SK-N-SH (cell line): ENCODE measurements around the gene SNAI1. TPM values are rescaled to one million over a fixed set of nuclear protein-coding genes. Genes with fewer than 3 reads are reported as not detected.
A peak's percentile ranks its signal among the peaks of the same experiment; 100 is the strongest.

Experiments
- CTCF ChIA-PET: fragments of 300-600, 350-600 bp; formaldehyde crosslinking; extraction: SDS; loops from one replicate; lab custom pipeline; 2021; lab: Yijun Ruan, JAX
- POLR2A ChIA-PET: fragments of 350-600 bp; sonication (Branson Sonifier 250); formaldehyde crosslinking; extraction: SDS; loops from one replicate; lab custom pipeline; 2020; ENCODE audit warnings: antibody characterized with exemption, inconsistent platforms; lab: Yijun Ruan, JAX
- DNase-seq: peaks from one replicate; pipeline ENCODE4 v3.0.0; 2012
- H2AFZ ChIP-seq: fragments of 200-600 bp; sonication (generic); 2 replicates; pipeline ENCODE4 v1.8.1; 2016; ENCODE audit warnings: antibody characterized with exemption, mild to moderate bottlenecking, low read depth
- H3F3A ChIP-seq: fragments of 200-600 bp; sonication (generic); replicated peaks from 2 replicates; pipeline ENCODE3; 2016; ENCODE audit warnings: antibody characterized with exemption, mild to moderate bottlenecking; ENCODE audit not compliant: insufficient read depth
- H3K27ac ChIP-seq, 2 experiments: fragments of 200-500 bp in 1 of 2; fragments of 200-600 bp in 1 of 2; sonication (Bioruptor generic) in 1 of 2; sonication (generic), shearing (Covaris generic) in 1 of 2; 2 replicates each; pipeline versions ENCODE4 v1.5.1 to v1.6.1; 2014 to 2016; ENCODE audit warnings: low read depth in 2 of 2, inconsistent platforms in 1 of 2, low read length in 1 of 2, mild to moderate bottlenecking in 1 of 2, mixed read lengths in 1 of 2
- H3K27me3 ChIP-seq: fragments of 200-600 bp; sonication (generic), shearing (Covaris generic); 2 replicates; pipeline ENCODE4 v1.6.1; 2016; ENCODE audit warnings: mixed run types; ENCODE audit not compliant: insufficient read depth
- H3K36me3 ChIP-seq, 2 experiments: fragments of 200-500 bp in 1 of 2; fragments of 200-600 bp in 1 of 2; sonication (Bioruptor generic) in 1 of 2; sonication (generic) in 1 of 2; replicated peaks in 1 of 2; 2 replicates each; pipeline versions ENCODE3 to v1.5.1; 2014 to 2016; ENCODE audit warnings: low read length in 1 of 2, mild to moderate bottlenecking in 1 of 2; ENCODE audit not compliant: insufficient read depth in 2 of 2, control insufficient read depth in 1 of 2
- H3K4me1 ChIP-seq, 2 experiments: fragments of 200-500 bp in 1 of 2; fragments of 200-600 bp in 1 of 2; sonication (Bioruptor generic) in 1 of 2; sonication (generic), shearing (Covaris generic) in 1 of 2; 2 replicates each; pipeline versions ENCODE4 v1.5.1 to v1.6.1; 2014 to 2016; ENCODE audit warnings: low read depth in 1 of 2, low read length in 1 of 2, mixed run types in 1 of 2; ENCODE audit not compliant: insufficient read depth in 2 of 2, control insufficient read depth in 1 of 2
- H3K4me2 ChIP-seq: fragments of 200-600 bp; sonication (generic), shearing (Covaris generic); 2 replicates; pipeline ENCODE4 v1.6.1; 2017; ENCODE audit warnings: mixed run types
- H3K4me3 ChIP-seq, 2 experiments: fragments of 200-500 bp in 1 of 2; fragments of 200-600 bp in 1 of 2; sonication (Bioruptor generic) in 1 of 2; sonication (generic), shearing (Covaris generic) in 1 of 2; 2 replicates each; pipeline versions ENCODE4 v1.5.1 to v1.8.1; 2014 to 2016; ENCODE audit warnings: low read depth in 2 of 2, inconsistent platforms in 1 of 2, low read length in 1 of 2, mild to moderate bottlenecking in 1 of 2, mixed read lengths in 1 of 2, moderate library complexity in 1 of 2
- H3K79me2 ChIP-seq: fragments of 200-600 bp; sonication (generic); 2 replicates; pipeline ENCODE4 v1.8.1; 2017; ENCODE audit warnings: mild to moderate bottlenecking; ENCODE audit not compliant: insufficient read depth
- H3K9ac ChIP-seq: fragments of 200-600 bp; sonication (generic); 2 replicates; pipeline ENCODE4 v1.6.1; 2017; ENCODE audit warnings: mixed run types
- H3K9me2 ChIP-seq: fragments of 200-600 bp; sonication (generic); 2 replicates; pipeline ENCODE4 v1.6.1; 2017; ENCODE audit warnings: mixed run types
- H3K9me3 ChIP-seq: fragments of 200-600 bp; sonication (generic); 2 replicates; pipeline ENCODE4 v1.6.1; 2017; ENCODE audit warnings: mixed run types, mild to moderate bottlenecking, moderate library complexity
- H4K20me1 ChIP-seq: fragments of 200-600 bp; sonication (generic); 2 replicates; pipeline ENCODE4 v1.6.1; 2017; ENCODE audit warnings: mild to moderate bottlenecking, mixed run types; ENCODE audit not compliant: insufficient read depth
- CHD2 ChIP-seq: fragments of 150-350 bp; IDR thresholded peaks from 2 replicates; pipeline ENCODE4 v1.6.1; 2018; ENCODE audit warnings: low read length; ENCODE audit not compliant: partially characterized antibody
- EP300 ChIP-seq, 2 experiments: IDR thresholded peaks; 2 replicates each; pipeline versions ENCODE4 v1.4.0 to v1.6.1; 2012; ENCODE audit warnings: borderline replicate concordance in 1 of 2, low read depth in 1 of 2, low read length in 1 of 2
- FOXJ3 ChIP-seq: sonication (generic); formaldehyde crosslinking; IDR thresholded peaks from 2 replicates; pipeline ENCODE4 v1.5.1; 2020; ENCODE audit warnings: mild to moderate bottlenecking, missing genetic modification reagents
- FOXM1 ChIP-seq: IDR thresholded peaks from 2 replicates; pipeline ENCODE4 v1.4.0; 2012; ENCODE audit warnings: low read depth, mild to moderate bottlenecking
- GABPA ChIP-seq: IDR thresholded peaks from 2 replicates; pipeline ENCODE4 v1.4.0; 2012; ENCODE audit warnings: low read depth, mild to moderate bottlenecking
- GATA2 ChIP-seq: sonication (generic); formaldehyde crosslinking; IDR thresholded peaks from 2 replicates; pipeline ENCODE4 v1.5.0; 2020; ENCODE audit warnings: mild to moderate bottlenecking, missing genetic modification reagents
- JUND ChIP-seq: IDR thresholded peaks from 2 replicates; pipeline ENCODE4 v1.4.0; 2012
- MEF2A ChIP-seq: IDR thresholded peaks from 2 replicates; pipeline ENCODE4 v1.4.0; 2012; ENCODE audit warnings: low read depth, borderline replicate concordance
- MXI1 ChIP-seq: IDR thresholded peaks from 2 replicates; pipeline ENCODE4 v1.6.1; 2012; ENCODE audit warnings: mild to moderate bottlenecking, low read depth, low read length, improper control_type of control experiment
- POLR2AphosphoS5 ChIP-seq: IDR thresholded peaks from 2 replicates; pipeline ENCODE4 v1.6.1; 2012; ENCODE audit warnings: low read depth, low read length
- RAD21 ChIP-seq: IDR thresholded peaks from 2 replicates; pipeline ENCODE4 v1.6.1; 2012; ENCODE audit warnings: mild to moderate bottlenecking, low read length
- RCOR1 ChIP-seq: fragments of 150-350 bp; IDR thresholded peaks from 2 replicates; pipeline ENCODE4 v1.6.1; 2017; ENCODE audit warnings: antibody characterized with exemption, low read length
- RFX5 ChIP-seq: IDR thresholded peaks from 2 replicates; pipeline ENCODE4 v1.6.1; 2012; ENCODE audit warnings: mild to moderate bottlenecking, improper control_type of control experiment, low read length
- RXRA ChIP-seq: IDR thresholded peaks from 2 replicates; pipeline ENCODE4 v1.4.0; 2012; ENCODE audit warnings: low read depth, mild to moderate bottlenecking, borderline replicate concordance
- SIN3A ChIP-seq: IDR thresholded peaks from 2 replicates; pipeline ENCODE4 v1.6.1; 2012; ENCODE audit warnings: low read depth, mild to moderate bottlenecking, low read length, moderate library complexity, borderline replicate concordance
- SMC3 ChIP-seq: IDR thresholded peaks from 2 replicates; pipeline ENCODE4 v1.6.1; 2012; ENCODE audit warnings: low read depth, low read length, improper control_type of control experiment
- WGBS: methylation state at CpG from one replicate; pipeline ENCODE4 v1.1.6; 2017; ENCODE audit warnings: low lambda C conversion rate; 5-methylcytosine and 5-hydroxymethylcytosine counted together
- polyA plus RNA-seq, 3 experiments: library from polyadenylated mRNA; depleted of rRNA; stranded (reverse); fragments of >200 nt; gene quantifications; 2 replicates each; pipeline ENCODE4 v1.2.3, GENCODE V29; 2012
- TF ChIP-seq, protein P1 (sequence below): fragments of 150-350 bp; IDR thresholded peaks from 2 replicates; pipeline ENCODE4 v1.6.1; 2016; ENCODE audit warnings: mild to moderate bottlenecking, low read depth, low read length
- TF ChIP-seq, protein P2 (sequence below): IDR thresholded peaks from 2 replicates; pipeline ENCODE4 v1.6.1; 2012; ENCODE audit warnings: mild to moderate bottlenecking, low read depth, low read length, moderate library complexity
- TF ChIP-seq, protein P3 (sequence below): IDR thresholded peaks from 2 replicates; pipeline ENCODE4 v1.4.0; 2012; ENCODE audit warnings: low read depth
- TF ChIP-seq, protein P4 (sequence below): IDR thresholded peaks from 2 replicates; pipeline ENCODE4 v1.4.0; 2012; ENCODE audit warnings: low read depth, borderline replicate concordance

The SNAI1 gene
- polyA plus RNA-seq, 1 of the 3 experiments (the other 2 are of a cell fraction): 6.2 TPM

DNA sequence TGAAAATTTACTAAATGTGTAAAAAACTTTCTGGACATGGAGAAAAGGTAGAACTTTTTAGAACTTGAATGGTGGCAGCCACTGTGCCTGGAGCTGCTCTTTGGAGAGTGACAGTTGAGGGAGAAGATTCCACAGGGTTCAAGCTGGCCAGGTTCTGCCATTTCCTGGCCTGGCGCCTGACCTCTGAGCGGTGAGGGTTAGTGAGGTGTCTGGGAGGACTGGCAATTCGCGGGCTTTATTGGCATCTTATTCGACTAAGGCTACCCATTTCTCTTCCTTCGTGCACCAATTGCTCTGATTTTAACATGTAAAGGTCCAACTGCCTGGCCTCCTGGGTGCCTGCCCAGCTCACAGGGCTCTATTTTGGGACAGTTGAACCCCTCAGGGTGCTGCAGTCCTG lies 2.4 kb downstream of the SNAI1 start (continued):
- TF ChIP-seq, protein P1, sequence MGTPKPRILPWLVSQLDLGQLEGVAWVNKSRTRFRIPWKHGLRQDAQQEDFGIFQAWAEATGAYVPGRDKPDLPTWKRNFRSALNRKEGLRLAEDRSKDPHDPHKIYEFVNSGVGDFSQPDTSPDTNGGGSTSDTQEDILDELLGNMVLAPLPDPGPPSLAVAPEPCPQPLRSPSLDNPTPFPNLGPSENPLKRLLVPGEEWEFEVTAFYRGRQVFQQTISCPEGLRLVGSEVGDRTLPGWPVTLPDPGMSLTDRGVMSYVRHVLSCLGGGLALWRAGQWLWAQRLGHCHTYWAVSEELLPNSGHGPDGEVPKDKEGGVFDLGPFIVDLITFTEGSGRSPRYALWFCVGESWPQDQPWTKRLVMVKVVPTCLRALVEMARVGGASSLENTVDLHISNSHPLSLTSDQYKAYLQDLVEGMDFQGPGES: no peak
- TF ChIP-seq MXI1: no peak
- TF ChIP-seq RAD21: no peak
- TF ChIP-seq, all 33 proteins: peak for 0

DNA sequence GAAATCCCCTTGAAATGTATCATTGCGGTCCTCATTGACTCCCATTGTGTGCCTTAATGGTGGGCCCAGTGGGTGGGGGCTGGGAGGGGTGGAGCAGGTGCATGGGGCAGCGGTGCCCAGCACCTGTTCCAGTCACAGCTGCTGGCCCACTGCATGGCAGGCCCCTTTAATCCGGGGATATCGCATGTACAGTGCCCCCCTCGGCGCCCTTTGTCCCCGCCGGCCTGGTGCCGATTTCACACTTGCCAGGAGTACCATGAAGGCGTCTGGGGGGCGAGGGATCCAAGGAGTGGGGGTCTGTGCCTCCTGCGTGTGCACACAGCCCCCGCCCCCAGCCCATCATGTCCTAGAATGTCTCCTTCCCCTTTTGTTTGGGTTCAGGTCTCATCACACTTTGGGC lies 2.8 kb downstream of the SNAI1 start:
- peaks cover 3 to 6% of the 10 kb centered on the region in 2 experiments for H3K36me3 ChIP-seq
- H3K4me1 ChIP-seq: peaks cover 37 to 66% of the 10 kb centered on the region in 2 experiments
- H3K27ac ChIP-seq: peak overlapping the region in 1 of 2 experiments; percentile 50; a peak in 1 of 4 replicates
- peaks cover 26% of the 10 kb centered on the region for H4K20me1 ChIP-seq
- DNase-seq: no peak
- H3K4me2 ChIP-seq: peak overlapping the region; percentile 97
- TF ChIP-seq GATA2 (CRISPR knock-in tag) (no peak), MEF2A (no peak), RAD21 (no peak), RFX5 (no peak), RCOR1 (no peak), JUND (no peak), GABPA (no peak), POLR2AphosphoS5 (no peak), MXI1 (no peak), EP300 (IDR thresholded peaks at IDR 0.05; ENCODE audit: borderline replicate concordance in 1 of 2, low read depth in 1 of 2, low read length in 1 of 2) (no peak), FOXM1 (no peak), RXRA (no peak), CHD2 (no peak), FOXJ3 (no peak), SMC3 (no peak), SIN3A (no peak)
- TF ChIP-seq, protein P1: no peak
- TF ChIP-seq, protein P2, sequence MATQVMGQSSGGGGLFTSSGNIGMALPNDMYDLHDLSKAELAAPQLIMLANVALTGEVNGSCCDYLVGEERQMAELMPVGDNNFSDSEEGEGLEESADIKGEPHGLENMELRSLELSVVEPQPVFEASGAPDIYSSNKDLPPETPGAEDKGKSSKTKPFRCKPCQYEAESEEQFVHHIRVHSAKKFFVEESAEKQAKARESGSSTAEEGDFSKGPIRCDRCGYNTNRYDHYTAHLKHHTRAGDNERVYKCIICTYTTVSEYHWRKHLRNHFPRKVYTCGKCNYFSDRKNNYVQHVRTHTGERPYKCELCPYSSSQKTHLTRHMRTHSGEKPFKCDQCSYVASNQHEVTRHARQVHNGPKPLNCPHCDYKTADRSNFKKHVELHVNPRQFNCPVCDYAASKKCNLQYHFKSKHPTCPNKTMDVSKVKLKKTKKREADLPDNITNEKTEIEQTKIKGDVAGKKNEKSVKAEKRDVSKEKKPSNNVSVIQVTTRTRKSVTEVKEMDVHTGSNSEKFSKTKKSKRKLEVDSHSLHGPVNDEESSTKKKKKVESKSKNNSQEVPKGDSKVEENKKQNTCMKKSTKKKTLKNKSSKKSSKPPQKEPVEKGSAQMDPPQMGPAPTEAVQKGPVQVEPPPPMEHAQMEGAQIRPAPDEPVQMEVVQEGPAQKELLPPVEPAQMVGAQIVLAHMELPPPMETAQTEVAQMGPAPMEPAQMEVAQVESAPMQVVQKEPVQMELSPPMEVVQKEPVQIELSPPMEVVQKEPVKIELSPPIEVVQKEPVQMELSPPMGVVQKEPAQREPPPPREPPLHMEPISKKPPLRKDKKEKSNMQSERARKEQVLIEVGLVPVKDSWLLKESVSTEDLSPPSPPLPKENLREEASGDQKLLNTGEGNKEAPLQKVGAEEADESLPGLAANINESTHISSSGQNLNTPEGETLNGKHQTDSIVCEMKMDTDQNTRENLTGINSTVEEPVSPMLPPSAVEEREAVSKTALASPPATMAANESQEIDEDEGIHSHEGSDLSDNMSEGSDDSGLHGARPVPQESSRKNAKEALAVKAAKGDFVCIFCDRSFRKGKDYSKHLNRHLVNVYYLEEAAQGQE: no peak
- TF ChIP-seq, protein P3, sequence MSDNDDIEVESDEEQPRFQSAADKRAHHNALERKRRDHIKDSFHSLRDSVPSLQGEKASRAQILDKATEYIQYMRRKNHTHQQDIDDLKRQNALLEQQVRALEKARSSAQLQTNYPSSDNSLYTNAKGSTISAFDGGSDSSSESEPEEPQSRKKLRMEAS: no peak
- TF ChIP-seq, protein P4, sequence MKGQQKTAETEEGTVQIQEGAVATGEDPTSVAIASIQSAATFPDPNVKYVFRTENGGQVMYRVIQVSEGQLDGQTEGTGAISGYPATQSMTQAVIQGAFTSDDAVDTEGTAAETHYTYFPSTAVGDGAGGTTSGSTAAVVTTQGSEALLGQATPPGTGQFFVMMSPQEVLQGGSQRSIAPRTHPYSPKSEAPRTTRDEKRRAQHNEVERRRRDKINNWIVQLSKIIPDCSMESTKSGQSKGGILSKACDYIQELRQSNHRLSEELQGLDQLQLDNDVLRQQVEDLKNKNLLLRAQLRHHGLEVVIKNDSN: no peak
- TF ChIP-seq, all 33 proteins: peak for 0
- no peaks in the 10 kb centered on the region for H3K9me3 ChIP-seq
- H2AFZ ChIP-seq: no peak overlapping the region
- H3K4me3 ChIP-seq: peak overlapping the region; percentile 76 to 80
- peaks cover 54% of the 10 kb centered on the region for H3K79me2 ChIP-seq
- H3K9me2 ChIP-seq: no peaks in the 10 kb centered on the region
- peak overlapping the region; percentile 91; the same call in 1 of the 2 replicates for H3K9ac ChIP-seq
- ChIA-PET POLR2A (interaction anchor here (0.7 to 4.2 kb wide), 2 partner anchors 70 to 84 kb away, joined by 3 to 27 read pairs; no protein-coding TSS in a partner anchor), CTCF (interaction anchor here (2.2 to 22.2 kb wide), 2 partner anchors 26 to 83 kb away, joined by 10 to 807 read pairs; no protein-coding TSS in a partner anchor)
- WGBS: 62% methylated on average over 5 of the region's 13 CpGs
- no peaks in the 10 kb centered on the region for H3K27me3 ChIP-seq
- peaks cover 39% of the 10 kb centered on the region for H3F3A ChIP-seq
